Measurements from ENCODE around the gene MFAP3. TPM values are rescaled to one million over a fixed set of nuclear protein-coding genes. Genes with fewer than 3 reads are reported as not detected.

The MFAP3 gene
- 29.4 TPM for total RNA-seq
- long read RNA-seq, transcript MFAP3-212 (3 exons, 643 nt), result major isoform, 49 of 63 reads
- long read RNA-seq, partial matches to known transcripts, result 2 of 63 reads
- long read RNA-seq, other reads (novel, unspliced or antisense), result 10 of 63 reads

GRCh38 chr5:154038707-154039457 lies at the start of gene MFAP3, which contains the start of gene FAM114A2:
Gene MFAP3, plus strand, starts transcription at chr5:154038967. Its CDS starts 10,756 bp downstream, at chr5:154049723.
Gene FAM114A2, minus strand, starts transcription at chr5:154038910. Its CDS starts 3,957 bp downstream, at chr5:154034953.
- peaks cover 75% of the 10 kb centered on the region for H3K4me1 ChIP-seq
- no peaks in the 10 kb centered on the region for H3K9me3 ChIP-seq (replicated peaks)
- peak; percentile 89 for DNase-seq
- H3K36me3 ChIP-seq, result peaks cover 2% of the 10 kb centered on the region
- intact Hi-C loops (cut with micrococcal nuclease), result no loop called here
- H3K27me3 ChIP-seq (ENCODE audit: low read depth), result no peaks in the 10 kb centered on the region
- H3K27ac ChIP-seq (replicated peaks), result peak within 1 kb of the TSS; percentile 93
- peak within 1 kb of the TSS; percentile 90 for H3K4me3 ChIP-seq
- TF ChIP-seq, protein P1, sequence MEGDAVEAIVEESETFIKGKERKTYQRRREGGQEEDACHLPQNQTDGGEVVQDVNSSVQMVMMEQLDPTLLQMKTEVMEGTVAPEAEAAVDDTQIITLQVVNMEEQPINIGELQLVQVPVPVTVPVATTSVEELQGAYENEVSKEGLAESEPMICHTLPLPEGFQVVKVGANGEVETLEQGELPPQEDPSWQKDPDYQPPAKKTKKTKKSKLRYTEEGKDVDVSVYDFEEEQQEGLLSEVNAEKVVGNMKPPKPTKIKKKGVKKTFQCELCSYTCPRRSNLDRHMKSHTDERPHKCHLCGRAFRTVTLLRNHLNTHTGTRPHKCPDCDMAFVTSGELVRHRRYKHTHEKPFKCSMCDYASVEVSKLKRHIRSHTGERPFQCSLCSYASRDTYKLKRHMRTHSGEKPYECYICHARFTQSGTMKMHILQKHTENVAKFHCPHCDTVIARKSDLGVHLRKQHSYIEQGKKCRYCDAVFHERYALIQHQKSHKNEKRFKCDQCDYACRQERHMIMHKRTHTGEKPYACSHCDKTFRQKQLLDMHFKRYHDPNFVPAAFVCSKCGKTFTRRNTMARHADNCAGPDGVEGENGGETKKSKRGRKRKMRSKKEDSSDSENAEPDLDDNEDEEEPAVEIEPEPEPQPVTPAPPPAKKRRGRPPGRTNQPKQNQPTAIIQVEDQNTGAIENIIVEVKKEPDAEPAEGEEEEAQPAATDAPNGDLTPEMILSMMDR (IDR thresholded peaks at IDR 0.05; ENCODE audit: borderline replicate concordance), result no peak

DNA sequence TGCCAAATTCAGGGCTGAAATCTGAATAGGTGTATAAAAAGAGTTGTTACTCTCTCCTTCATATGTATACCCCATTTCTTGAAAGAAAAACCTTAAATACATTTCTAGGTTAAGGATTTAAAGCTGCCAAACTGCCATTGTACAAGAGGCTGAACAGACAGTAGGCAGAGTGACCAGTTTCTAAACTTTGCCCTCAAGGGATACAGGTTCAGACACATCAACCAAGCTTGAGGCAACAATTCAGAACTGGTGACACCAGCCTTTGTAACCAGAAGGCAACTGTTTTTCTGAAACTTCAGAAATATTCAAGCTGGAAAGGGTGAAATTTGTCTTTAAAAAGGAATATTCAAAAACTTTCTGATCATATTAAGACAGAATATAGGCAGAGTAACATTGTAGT lies 47.6 kb upstream of the MFAP3 start:
- Histone ChIP-seq H3K27me3 (ENCODE audit: low read depth) (no peaks in the 10 kb centered on the region), H3K36me3 (peaks cover 36% of the 10 kb centered on the region), H3K4me1 (no peaks in the 10 kb centered on the region), H3K27ac (replicated peaks) (no peak overlapping the region), H3K4me3 (no peak overlapping the region), H3K9me3 (replicated peaks) (no peaks in the 10 kb centered on the region)
- TF ChIP-seq, protein P1 (IDR thresholded peaks at IDR 0.05; ENCODE audit: borderline replicate concordance), result no peak
- intact Hi-C loops (cut with micrococcal nuclease), result no loop called here
- no peak for DNase-seq

DNA sequence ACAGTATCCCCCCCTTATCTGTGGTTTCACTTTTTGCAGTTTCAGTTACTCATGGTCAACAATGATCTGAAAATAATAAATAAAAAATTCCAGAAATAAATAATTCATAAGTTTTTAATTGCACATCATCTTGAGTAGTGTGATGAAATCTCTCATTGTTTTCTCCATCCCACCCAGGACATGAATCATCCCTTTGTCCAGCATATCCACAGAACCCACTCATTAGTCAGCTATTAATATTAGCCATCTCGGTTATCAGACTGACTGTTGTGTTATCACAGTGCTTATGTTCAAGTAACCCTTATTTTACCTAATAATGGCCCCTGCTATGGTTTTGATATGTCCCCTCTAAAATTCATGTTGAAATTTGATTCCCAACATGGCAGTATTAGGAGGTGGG lies 40.8 kb upstream of the MFAP3 start:
- H3K27me3 ChIP-seq (ENCODE audit: low read depth), result no peaks in the 10 kb centered on the region
- no peaks in the 10 kb centered on the region for H3K9me3 ChIP-seq (replicated peaks)
- peaks cover 71% of the 10 kb centered on the region for H3K36me3 ChIP-seq
- intact Hi-C loops (cut with micrococcal nuclease), result no loop called here
- H3K27ac ChIP-seq (replicated peaks), result no peak overlapping the region
- no peak overlapping the region for H3K4me3 ChIP-seq
- H3K4me1 ChIP-seq, result peaks cover 17% of the 10 kb centered on the region
- DNase-seq, result no peak
- TF ChIP-seq, protein P1 (IDR thresholded peaks at IDR 0.05; ENCODE audit: borderline replicate concordance), result no peak

DNA sequence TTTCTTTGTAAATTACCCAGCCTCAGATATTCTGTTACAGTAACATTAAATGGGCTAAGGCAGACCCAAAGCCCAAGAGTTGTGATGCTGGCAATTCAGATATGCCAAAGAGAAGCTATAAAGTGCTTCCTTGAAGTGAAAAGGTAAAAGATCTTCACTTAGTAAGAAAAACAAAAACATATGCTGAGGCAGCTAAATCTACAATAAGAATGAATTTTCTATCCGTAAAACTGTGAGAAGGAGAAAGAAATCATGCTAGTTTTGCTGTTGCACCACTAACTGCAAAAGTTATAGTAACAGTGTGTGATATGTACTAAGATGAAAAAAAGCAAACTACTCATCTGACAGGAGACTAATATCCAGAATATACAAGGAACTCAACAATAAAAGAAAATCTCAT lies 40.0 kb upstream of the MFAP3 start:
- no peaks in the 10 kb centered on the region for H3K9me3 ChIP-seq (replicated peaks)
- peaks cover 24% of the 10 kb centered on the region for H3K4me1 ChIP-seq
- TF ChIP-seq, protein P1 (IDR thresholded peaks at IDR 0.05; ENCODE audit: borderline replicate concordance), result no peak
- peaks cover 64% of the 10 kb centered on the region for H3K36me3 ChIP-seq
- intact Hi-C loops (cut with micrococcal nuclease), result no loop called here
- no peaks in the 10 kb centered on the region for H3K27me3 ChIP-seq (ENCODE audit: low read depth)
- H3K27ac ChIP-seq (replicated peaks), result no peak overlapping the region
- DNase-seq, result no peak
- H3K4me3 ChIP-seq, result no peak overlapping the region

DNA sequence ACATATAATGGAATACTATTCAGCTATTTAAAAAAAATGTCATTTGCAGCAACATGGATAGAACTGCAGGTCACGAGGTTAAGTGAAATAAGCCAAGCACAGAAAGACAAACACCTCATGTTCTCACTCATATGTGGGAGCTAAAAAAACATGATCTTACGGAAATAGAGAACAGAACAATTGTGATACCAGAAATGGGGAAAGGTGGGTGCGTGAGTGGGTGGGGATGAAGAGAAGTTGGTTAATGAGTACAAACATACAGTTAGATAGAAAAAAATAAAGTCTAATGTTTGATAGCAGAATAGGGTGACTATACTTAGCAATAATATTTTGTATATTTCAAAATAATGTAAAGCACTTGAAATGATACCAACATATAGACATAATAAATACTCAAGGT lies 38.8 kb upstream of the MFAP3 start:
- H3K27me3 ChIP-seq (ENCODE audit: low read depth), result no peaks in the 10 kb centered on the region
- peaks cover 54% of the 10 kb centered on the region for H3K36me3 ChIP-seq
- TF ChIP-seq, protein P1 (IDR thresholded peaks at IDR 0.05; ENCODE audit: borderline replicate concordance), result no peak

More for the DNA sequence above, 38.8 kb upstream of the MFAP3 start:
- peaks cover 24% of the 10 kb centered on the region for H3K4me1 ChIP-seq
- no peak overlapping the region for H3K4me3 ChIP-seq
- intact Hi-C loops (cut with micrococcal nuclease), result no loop called here
- no peaks in the 10 kb centered on the region for H3K9me3 ChIP-seq (replicated peaks)
- no peak overlapping the region for H3K27ac ChIP-seq (replicated peaks)
- DNase-seq, result no peak
